GM18907 (cell line): Measurements from ENCODE around the gene EHD2.
"Not testable (repeated sequence)": the region's sequence is repeated elsewhere in the genome, so short reads cannot be mapped to it uniquely, and the experiment has no call there.

Source experiments
- ATAC-seq: cut with Tn5 transposase; IDR thresholded peaks from one replicate; pipeline ENCODE4 v1.9.1; 2021; ENCODE audit warnings: mild to moderate bottlenecking, moderate library complexity; ENCODE audit not compliant: unreplicated experiment

EHD2 gene

GRCh38 chr19:47713046-47714021 is at the start of gene EHD2:
Gene EHD2, plus strand, starts transcription at chr19:47713422. Its CDS starts 3,191 bp downstream, at chr19:47716613.
- ATAC-seq: no peak

- ATAC-seq: no peak
These were observed 49.7 kb upstream of the EHD2 start for GRCh38 chr19:47663435-47663910.

GRCh38 chr19:47663911-47664771 is 49.1 kb upstream of the EHD2 start:
- no peak for ATAC-seq

- not testable (repeated sequence) for ATAC-seq
These were observed 44.7 kb upstream of the EHD2 start for GRCh38 chr19:47668556-47668955.

GRCh38 chr19:47670736-47671135 is 42.5 kb upstream of the EHD2 start:
- ATAC-seq: no peak

- no peak for ATAC-seq
These were observed 41.7 kb upstream of the EHD2 start for GRCh38 chr19:47671499-47671898.

GRCh38 chr19:47673426-47673825 is 39.8 kb upstream of the EHD2 start:
- ATAC-seq: no peak

- ATAC-seq: no peak
These were observed 38.7 kb upstream of the EHD2 start for GRCh38 chr19:47674548-47674947.

- ATAC-seq: no peak
These were observed 38.0 kb upstream of the EHD2 start for GRCh38 chr19:47675271-47675670.

- no peak for ATAC-seq
These were observed 37.4 kb upstream of the EHD2 start for GRCh38 chr19:47675859-47676258.

- ATAC-seq: no peak
These were observed 36.4 kb upstream of the EHD2 start for GRCh38 chr19:47676811-47677210.

GRCh38 chr19:47679251-47679900 is 33.8 kb upstream of the EHD2 start:
- ATAC-seq: no peak

- no peak for ATAC-seq
These were observed 33.0 kb upstream of the EHD2 start for GRCh38 chr19:47679922-47680857.

GRCh38 chr19:47680858-47681332 is 32.3 kb upstream of the EHD2 start:
- no peak for ATAC-seq

- no peak for ATAC-seq
These were observed 31.8 kb upstream of the EHD2 start for GRCh38 chr19:47681388-47681787.

GRCh38 chr19:47681936-47682335 is 31.3 kb upstream of the EHD2 start:
- no peak for ATAC-seq

GRCh38 chr19:47682939-47683338 is 30.3 kb upstream of the EHD2 start:
- ATAC-seq: no peak

- ATAC-seq: no peak
These were observed 26.4 kb upstream of the EHD2 start for GRCh38 chr19:47686679-47687450.

GRCh38 chr19:47687906-47688305 is 25.3 kb upstream of the EHD2 start:
- ATAC-seq: no peak
